OCI-LY7 (cell line): ENCODE data around the gene DGCR8.

Source experiments
- EZH2phosphoT487 ChIP-seq: fragments of 200-600 bp; sonication (generic); IDR thresholded peaks from 2 replicates; pipeline ENCODE4 v1.6.1; 2018; ENCODE audit warnings: low read depth, borderline replicate concordance, mild to moderate bottlenecking, mixed run types, antibody characterized with exemption, low read length, moderate library complexity, mixed read lengths
- TF ChIP-seq, protein P1 (sequence below): fragments of 200-600 bp; sonication (generic); conservative IDR thresholded peaks from 2 replicates; pipeline ENCODE4 v1.5.1; 2014; ENCODE audit warnings: mild to moderate bottlenecking, antibody characterized with exemption, low read length, moderate library complexity, mixed read lengths

DNA sequence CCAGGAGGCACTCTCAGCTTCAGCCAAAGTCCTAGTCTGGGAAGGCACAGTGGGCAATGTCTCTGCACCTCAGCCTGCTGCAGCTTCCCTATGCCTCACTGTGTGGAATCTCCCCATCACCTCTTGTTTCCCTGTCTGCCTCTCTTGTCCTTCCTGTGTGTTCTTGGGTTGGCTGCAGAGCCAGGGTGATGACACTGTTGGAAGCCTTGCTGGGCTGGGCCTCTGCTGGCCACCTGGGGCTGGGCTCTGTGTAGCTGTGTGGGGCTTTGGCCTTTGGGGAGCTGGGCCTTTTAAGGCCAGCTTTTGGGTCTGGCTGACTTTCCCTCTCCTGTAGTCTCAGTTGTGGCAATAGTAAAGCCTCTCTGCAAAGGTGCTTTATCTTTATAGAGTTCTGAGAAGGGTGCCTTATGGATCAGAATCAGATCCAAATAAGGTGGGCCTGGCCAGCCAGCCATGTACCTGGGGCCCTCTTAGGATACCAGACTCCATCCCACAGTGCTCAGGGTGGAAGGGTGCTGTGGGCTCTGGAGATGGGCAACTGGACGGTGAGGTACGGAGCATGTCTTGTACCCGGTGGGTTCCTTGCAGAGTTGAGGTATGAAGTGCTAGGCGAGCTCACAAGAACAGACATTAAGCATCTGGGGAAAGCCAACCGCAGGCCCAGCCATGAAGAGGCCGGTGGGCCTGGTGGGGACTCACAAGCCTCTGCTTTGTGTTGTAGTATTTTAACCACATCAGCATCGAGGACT is 25.6 kb downstream of the DGCR8 start:
- TF ChIP-seq, protein P1, sequence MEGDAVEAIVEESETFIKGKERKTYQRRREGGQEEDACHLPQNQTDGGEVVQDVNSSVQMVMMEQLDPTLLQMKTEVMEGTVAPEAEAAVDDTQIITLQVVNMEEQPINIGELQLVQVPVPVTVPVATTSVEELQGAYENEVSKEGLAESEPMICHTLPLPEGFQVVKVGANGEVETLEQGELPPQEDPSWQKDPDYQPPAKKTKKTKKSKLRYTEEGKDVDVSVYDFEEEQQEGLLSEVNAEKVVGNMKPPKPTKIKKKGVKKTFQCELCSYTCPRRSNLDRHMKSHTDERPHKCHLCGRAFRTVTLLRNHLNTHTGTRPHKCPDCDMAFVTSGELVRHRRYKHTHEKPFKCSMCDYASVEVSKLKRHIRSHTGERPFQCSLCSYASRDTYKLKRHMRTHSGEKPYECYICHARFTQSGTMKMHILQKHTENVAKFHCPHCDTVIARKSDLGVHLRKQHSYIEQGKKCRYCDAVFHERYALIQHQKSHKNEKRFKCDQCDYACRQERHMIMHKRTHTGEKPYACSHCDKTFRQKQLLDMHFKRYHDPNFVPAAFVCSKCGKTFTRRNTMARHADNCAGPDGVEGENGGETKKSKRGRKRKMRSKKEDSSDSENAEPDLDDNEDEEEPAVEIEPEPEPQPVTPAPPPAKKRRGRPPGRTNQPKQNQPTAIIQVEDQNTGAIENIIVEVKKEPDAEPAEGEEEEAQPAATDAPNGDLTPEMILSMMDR, result no peak
- TF ChIP-seq EZH2phosphoT487, result no peak
